D721Med (cell line): Measurements from ENCODE around the gene AUTS2.

Experiments used
- DNase-seq: peaks from one replicate; pipeline ENCODE4 v3.0.0; 2011; ENCODE audit warnings: low spot score; ENCODE audit not compliant: insufficient read length
- FAIRE-seq: peaks from 2 replicates; lab custom pipeline; 2011; peaks lifted over from hg19 to GRCh38; lab: Jason Lieb, UNC
- CTCF ChIP-seq: IDR thresholded peaks from 2 replicates; pipeline ENCODE4 v1.5.1; 2012; ENCODE audit warnings: mild to moderate bottlenecking, control low read depth; ENCODE audit not compliant: insufficient read depth; ENCODE audit errors: missing control alignments

The AUTS2 gene

GRCh38 chr7:70771451-70771850 is 1173.2 kb downstream of the AUTS2 start:
- no peak for FAIRE-seq
- no peak for DNase-seq
- no peak for TF ChIP-seq CTCF

DNA sequence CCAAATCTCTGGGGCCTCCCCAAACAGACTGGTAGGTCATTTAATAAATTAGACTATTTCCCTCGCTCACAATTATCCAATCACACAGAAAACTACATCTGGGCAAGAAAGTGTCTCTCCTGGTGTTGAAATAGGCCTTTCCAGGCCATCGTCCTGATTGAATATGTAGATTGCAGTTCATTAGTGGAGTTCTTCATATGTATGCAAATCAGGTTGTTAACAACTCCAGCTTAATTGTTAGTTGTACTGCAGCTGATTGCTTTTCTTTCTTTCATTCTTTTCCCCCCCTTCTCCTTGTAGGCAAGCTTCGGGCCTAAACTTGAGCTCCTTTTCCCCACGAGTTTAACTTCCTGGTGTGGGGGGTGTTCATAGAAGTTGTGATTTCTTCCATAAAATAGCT is 1174.6 kb downstream of the AUTS2 start:
- no peak for DNase-seq
- no peak for TF ChIP-seq CTCF
- no peak for FAIRE-seq

DNA sequence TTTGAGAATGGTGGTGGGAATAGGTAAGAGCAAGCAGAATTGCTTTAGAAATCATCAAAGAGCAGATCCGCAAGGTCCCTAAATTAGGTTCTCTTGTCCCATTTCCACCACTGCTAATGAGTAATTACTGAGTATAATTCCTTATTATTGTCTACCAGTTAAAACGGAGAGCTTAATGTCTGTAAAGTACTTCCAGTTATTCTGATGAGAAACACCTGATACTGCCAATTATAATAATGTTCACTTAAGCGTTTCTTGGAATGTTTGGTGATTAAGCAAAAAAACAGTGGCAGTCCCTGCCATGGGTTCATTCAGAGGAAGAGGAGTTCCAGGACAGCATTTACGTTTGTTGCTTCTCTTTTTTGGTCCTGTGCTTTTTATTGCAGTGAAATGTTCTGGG is 1175.1 kb downstream of the AUTS2 start:
- FAIRE-seq (no peak), DNase-seq (no peak)
- TF ChIP-seq CTCF, result no peak

GRCh38 chr7:70774950-70775527 is 1176.8 kb downstream of the AUTS2 start:
- DNase-seq, result no peak
- FAIRE-seq, result no peak
- TF ChIP-seq CTCF, result no peak

- no peak for DNase-seq
- peak; percentile 22 for TF ChIP-seq CTCF
- FAIRE-seq, result no peak
These were observed 1177.4 kb downstream of the AUTS2 start for GRCh38 chr7:70775570-70776156.

- DNase-seq (no peak), FAIRE-seq (no peak)
- no peak for TF ChIP-seq CTCF
These were observed 1178.4 kb downstream of the AUTS2 start for GRCh38 chr7:70776627-70777101.

DNA sequence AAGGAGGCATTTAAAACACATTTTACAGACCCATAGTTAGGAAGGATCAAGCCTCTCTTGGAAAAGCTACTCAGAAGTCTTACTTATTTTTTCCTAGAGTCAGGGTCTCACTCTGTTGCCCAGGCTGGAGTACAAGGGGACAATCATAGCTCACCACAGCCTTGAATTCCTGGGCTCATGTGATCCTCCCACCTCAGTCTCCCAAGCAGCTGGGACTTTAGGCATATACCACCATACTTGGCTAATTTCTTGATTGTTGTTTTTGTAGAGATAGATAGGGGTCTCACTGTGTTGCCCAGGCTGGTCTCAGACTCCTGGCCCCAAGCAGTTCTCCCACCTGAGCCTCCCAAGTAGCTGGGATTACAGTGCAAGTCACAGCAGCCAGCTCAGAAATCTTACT is 1179.0 kb downstream of the AUTS2 start:
- TF ChIP-seq CTCF, result no peak
- no peak for DNase-seq
- no peak for FAIRE-seq
